ENCODE results near the gene HERC4.

The HERC4 gene

GRCh38 chr10:67884842-67885670 is 190.0 kb downstream of the HERC4 start:
- TF ChIP-seq POLR2AphosphoS5 (IDR thresholded peaks at IDR 0.05; ENCODE audit: low read depth, low read length) = no peak; the same call in 1 of the 2 replicates
- TF ChIP-seq FOXP2 (optimal IDR thresholded peaks at IDR 0.05; ENCODE audit: borderline replicate concordance, extremely low read depth, extremely low read length, insufficient read depth) = peak; percentile 11
- TF ChIP-seq SIN3A (IDR thresholded peaks at IDR 0.05; ENCODE audit: borderline replicate concordance, insufficient read depth, low read length) = peak; percentile 54; the same call in 1 of the 2 replicates
- no peak for TF ChIP-seq TAF1 (IDR thresholded peaks at IDR 0.05; ENCODE audit: borderline replicate concordance, insufficient read depth, low read length)
- no peak for TF ChIP-seq REST (IDR thresholded peaks at IDR 0.05; ENCODE audit: insufficient read depth in 1 of 2, low read depth in 2 of 2, low read length in 2 of 2)

GRCh38 chr10:67884313-67884841 is 190.7 kb downstream of the HERC4 start, which contains the start of gene SIRT1:
Gene SIRT1 (plus strand): TSS chr10:67884656. CDS start chr10:67884722, 66 bp downstream.
- TF ChIP-seq POLR2AphosphoS5 (IDR thresholded peaks at IDR 0.05; ENCODE audit: low read depth, low read length) (peak; percentile 89), TAF1 (IDR thresholded peaks at IDR 0.05; ENCODE audit: borderline replicate concordance, insufficient read depth, low read length) (peak; percentile 70; the same call in 1 of the 2 replicates), FOXP2 (optimal IDR thresholded peaks at IDR 0.05; ENCODE audit: borderline replicate concordance, extremely low read depth, extremely low read length, insufficient read depth) (peak; percentile 99), SIN3A (IDR thresholded peaks at IDR 0.05; ENCODE audit: borderline replicate concordance, insufficient read depth, low read length) (peak; percentile 95; the same call in 1 of the 2 replicates), REST (IDR thresholded peaks at IDR 0.05; ENCODE audit: insufficient read depth in 1 of 2, low read depth in 2 of 2, low read length in 2 of 2) (0 out of 4 replicates have a peak, but pooled peaks of 1 of the 2 experiments have one; percentile 3)

- TF ChIP-seq POLR2AphosphoS5 (IDR thresholded peaks at IDR 0.05; ENCODE audit: low read depth, low read length) (no peak), REST (IDR thresholded peaks at IDR 0.05; ENCODE audit: insufficient read depth in 1 of 2, low read depth in 2 of 2, low read length in 2 of 2) (0 out of 4 replicates have a peak, but pooled peaks of 1 of the 2 experiments have one; percentile 44), SIN3A (IDR thresholded peaks at IDR 0.05; ENCODE audit: borderline replicate concordance, insufficient read depth, low read length) (no peak), TAF1 (IDR thresholded peaks at IDR 0.05; ENCODE audit: borderline replicate concordance, insufficient read depth, low read length) (no peak), FOXP2 (optimal IDR thresholded peaks at IDR 0.05; ENCODE audit: borderline replicate concordance, extremely low read depth, extremely low read length, insufficient read depth) (no peak)
Measured at GRCh38 chr10:67883710-67884312, 191.3 kb downstream of the HERC4 start.

GRCh38 chr10:67878133-67878532 is 196.9 kb downstream of the HERC4 start:
- TF ChIP-seq TAF1 (IDR thresholded peaks at IDR 0.05; ENCODE audit: borderline replicate concordance, insufficient read depth, low read length) = no peak
- no peak for TF ChIP-seq POLR2AphosphoS5 (IDR thresholded peaks at IDR 0.05; ENCODE audit: low read depth, low read length)
- TF ChIP-seq FOXP2 (optimal IDR thresholded peaks at IDR 0.05; ENCODE audit: borderline replicate concordance, extremely low read depth, extremely low read length, insufficient read depth) = no peak
- TF ChIP-seq SIN3A (IDR thresholded peaks at IDR 0.05; ENCODE audit: borderline replicate concordance, insufficient read depth, low read length) = no peak
- no peak for TF ChIP-seq REST (IDR thresholded peaks at IDR 0.05; ENCODE audit: insufficient read depth in 1 of 2, low read depth in 2 of 2, low read length in 2 of 2)
